Measurements from ENCODE around the gene PCDHGB6.

The PCDHGB6 gene

GRCh38 chr5:141388661-141389060 lies 19.2 kb upstream of the PCDHGB6 start:
- Histone ChIP-seq H4K20me1 (ENCODE audit: low read depth, low read length) (no peaks in the 10 kb centered on the region), H3K9me2 (replicated peaks; ENCODE audit: insufficient read depth, low read length) (no peaks in the 10 kb centered on the region), H3K9ac (ENCODE audit: low read length) (no peak overlapping the region), H3K9me3 (ENCODE audit: insufficient read depth, low read length) (peaks cover 18% of the 10 kb centered on the region; the same call in 1 of the 2 replicates), H3K4me3 (ENCODE audit: insufficient read depth, low read length, poor library complexity, severe bottlenecking) (no peak overlapping the region), H3K27ac (ENCODE audit: low read depth, low read length) (no peak overlapping the region), H3K79me2 (ENCODE audit: insufficient read depth, low read length) (no peaks in the 10 kb centered on the region), H3K36me3 (ENCODE audit: low read length) (0 out of 2 replicates have a peak, but pooled peaks cover 3% of the 10 kb centered on the region), H2AFZ (ENCODE audit: low read depth, low read length, severe bottlenecking) (no peak overlapping the region), H3K27me3 (ENCODE audit: low read length) (no peaks in the 10 kb centered on the region), H3K4me2 (ENCODE audit: low read depth, low read length, poor library complexity, severe bottlenecking) (no peak overlapping the region), H3F3A (ENCODE audit: insufficient read depth) (no peaks in the 10 kb centered on the region; the same call in 1 of the 2 replicates)
- TF ChIP-seq EZH2phosphoT487 (conservative IDR thresholded peaks at IDR 0.05; ENCODE audit: low read length) (no peak), CTCF (IDR thresholded peaks at IDR 0.05; ENCODE audit: insufficient read depth, low read length, poor library complexity, severe bottlenecking) (no peak)

- no peaks in the 10 kb centered on the region for H3K27me3 ChIP-seq (ENCODE audit: low read length)
- H3K36me3 ChIP-seq (ENCODE audit: low read length), result 0 out of 2 replicates have a peak, but pooled peaks cover 3% of the 10 kb centered on the region
- no peak for TF ChIP-seq EZH2phosphoT487 (conservative IDR thresholded peaks at IDR 0.05; ENCODE audit: low read length)
- TF ChIP-seq CTCF (IDR thresholded peaks at IDR 0.05; ENCODE audit: insufficient read depth, low read length, poor library complexity, severe bottlenecking), result no peak
- no peaks in the 10 kb centered on the region for H3K79me2 ChIP-seq (ENCODE audit: insufficient read depth, low read length)
- peaks cover 15% of the 10 kb centered on the region; the same call in 1 of the 2 replicates for H3K9me3 ChIP-seq (ENCODE audit: insufficient read depth, low read length)
- no peak overlapping the region for H3K4me3 ChIP-seq (ENCODE audit: insufficient read depth, low read length, poor library complexity, severe bottlenecking)
- no peak overlapping the region for H3K9ac ChIP-seq (ENCODE audit: low read length)
- H3K27ac ChIP-seq (ENCODE audit: low read depth, low read length), result no peak overlapping the region
- H3K9me2 ChIP-seq (replicated peaks; ENCODE audit: insufficient read depth, low read length), result no peaks in the 10 kb centered on the region
- no peaks in the 10 kb centered on the region; the same call in 1 of the 2 replicates for H3F3A ChIP-seq (ENCODE audit: insufficient read depth)
- no peak overlapping the region for H3K4me2 ChIP-seq (ENCODE audit: low read depth, low read length, poor library complexity, severe bottlenecking)
- no peak overlapping the region for H2AFZ ChIP-seq (ENCODE audit: low read depth, low read length, severe bottlenecking)
- H4K20me1 ChIP-seq (ENCODE audit: low read depth, low read length), result no peaks in the 10 kb centered on the region
Observed at GRCh38 chr5:141389153-141390042, 18.4 kb upstream of the PCDHGB6 start.

- H2AFZ ChIP-seq (ENCODE audit: low read depth, low read length, severe bottlenecking), result no peak within 1 kb of the TSS
Observed at GRCh38 chr5:141392429-141393198, 15.2 kb upstream of the PCDHGB6 start, which contains the start of gene PCDHGA8. TSS of gene PCDHGA8 (plus strand) at chr5:141392633. CDS start at chr5:141392814, 181 bp downstream.

More at GRCh38 chr5:141392429-141393198, 15.2 kb upstream of the PCDHGB6 start, which contains the start of gene PCDHGA8:
- no peaks in the 10 kb centered on the region; the same call in none of the 2 replicates for H3F3A ChIP-seq (ENCODE audit: insufficient read depth)
- H4K20me1 ChIP-seq (ENCODE audit: low read depth, low read length), result no peaks in the 10 kb centered on the region
- H3K27ac ChIP-seq (ENCODE audit: low read depth, low read length), result no peak within 1 kb of the TSS
- no peaks in the 10 kb centered on the region for H3K27me3 ChIP-seq (ENCODE audit: low read length)
- TF ChIP-seq CTCF (IDR thresholded peaks at IDR 0.05; ENCODE audit: insufficient read depth, low read length, poor library complexity, severe bottlenecking) (peak; percentile 20), EZH2phosphoT487 (conservative IDR thresholded peaks at IDR 0.05; ENCODE audit: low read length) (no peak)
- no peaks in the 10 kb centered on the region for H3K36me3 ChIP-seq (ENCODE audit: low read length)
- no peaks in the 10 kb centered on the region for H3K79me2 ChIP-seq (ENCODE audit: insufficient read depth, low read length)
- H3K9me3 ChIP-seq (ENCODE audit: insufficient read depth, low read length), result no peaks in the 10 kb centered on the region; the same call in 1 of the 2 replicates
- H3K4me2 ChIP-seq (ENCODE audit: low read depth, low read length, poor library complexity, severe bottlenecking), result peak within 1 kb of the TSS; percentile 14
- no peaks in the 10 kb centered on the region for H3K9me2 ChIP-seq (replicated peaks; ENCODE audit: insufficient read depth, low read length)
- no peak within 1 kb of the TSS for H3K9ac ChIP-seq (ENCODE audit: low read length)
- no peak within 1 kb of the TSS for H3K4me3 ChIP-seq (ENCODE audit: insufficient read depth, low read length, poor library complexity, severe bottlenecking)

Data from SU-DHL-6 (cell line).